Esophagus squamous epithelium (tissue), 4 donors: ENCODE data around the gene NDUFC1.

ENCODE experiments used
- POLR2A ChIP-seq, 4 donors: fragments of 450-650 bp; IDR thresholded peaks; one replicate each; pipeline ENCODE4 v1.6.1; 2017; ENCODE audit warnings: antibody characterized with exemption in 4 of 4, mild to moderate bottlenecking in 4 of 4, moderate library complexity in 3 of 4
- TF ChIP-seq, protein P1 (sequence below), 6 experiments: fragments of 450-650 bp in 4 of 6; fragments of 200-600 bp in 2 of 6; sonication (generic) in 2 of 6; IDR thresholded peaks; one replicate each; pipeline ENCODE4 v1.5.1; 2016 to 2019; ENCODE audit warnings: antibody characterized with exemption in 6 of 6, mild to moderate bottlenecking in 4 of 6, moderate library complexity in 4 of 6

DNA sequence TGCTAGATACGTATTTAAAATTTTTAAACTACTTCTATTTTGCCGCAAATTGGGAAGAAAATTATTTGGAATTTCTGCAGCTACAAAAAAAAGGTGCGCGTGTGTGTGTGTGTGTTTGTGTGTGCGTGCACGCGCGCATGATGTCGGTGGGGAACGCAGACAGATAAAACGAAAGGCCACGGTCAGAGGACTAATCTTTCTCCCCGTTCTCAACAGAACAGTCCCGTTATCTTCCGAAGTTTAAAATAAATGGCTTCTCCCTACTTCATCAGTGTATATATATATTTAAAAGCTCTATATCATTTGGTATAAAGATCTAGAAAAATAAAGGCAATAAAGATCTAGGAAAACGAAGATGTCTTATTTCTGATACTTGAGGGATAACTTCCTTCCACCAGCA lies 23.8 kb downstream of the NDUFC1 start:
- TF ChIP-seq, protein P1, sequence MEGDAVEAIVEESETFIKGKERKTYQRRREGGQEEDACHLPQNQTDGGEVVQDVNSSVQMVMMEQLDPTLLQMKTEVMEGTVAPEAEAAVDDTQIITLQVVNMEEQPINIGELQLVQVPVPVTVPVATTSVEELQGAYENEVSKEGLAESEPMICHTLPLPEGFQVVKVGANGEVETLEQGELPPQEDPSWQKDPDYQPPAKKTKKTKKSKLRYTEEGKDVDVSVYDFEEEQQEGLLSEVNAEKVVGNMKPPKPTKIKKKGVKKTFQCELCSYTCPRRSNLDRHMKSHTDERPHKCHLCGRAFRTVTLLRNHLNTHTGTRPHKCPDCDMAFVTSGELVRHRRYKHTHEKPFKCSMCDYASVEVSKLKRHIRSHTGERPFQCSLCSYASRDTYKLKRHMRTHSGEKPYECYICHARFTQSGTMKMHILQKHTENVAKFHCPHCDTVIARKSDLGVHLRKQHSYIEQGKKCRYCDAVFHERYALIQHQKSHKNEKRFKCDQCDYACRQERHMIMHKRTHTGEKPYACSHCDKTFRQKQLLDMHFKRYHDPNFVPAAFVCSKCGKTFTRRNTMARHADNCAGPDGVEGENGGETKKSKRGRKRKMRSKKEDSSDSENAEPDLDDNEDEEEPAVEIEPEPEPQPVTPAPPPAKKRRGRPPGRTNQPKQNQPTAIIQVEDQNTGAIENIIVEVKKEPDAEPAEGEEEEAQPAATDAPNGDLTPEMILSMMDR (IDR thresholded peaks at IDR 0.05): no peak
- no peak for TF ChIP-seq POLR2A (IDR thresholded peaks at IDR 0.05)
